Testis (tissue), 3 donors: ENCODE data around the gene ARL4D. TPM values are rescaled to one million over a fixed set of nuclear protein-coding genes. Genes with fewer than 3 reads are reported as not detected.
"Not testable (repeated sequence)": the region's sequence is repeated elsewhere in the genome, so short reads cannot be mapped to it uniquely, and the experiment has no call there.

Experiments used
- DNase-seq: peaks from one replicate; pipeline ENCODE4 v3.0.0-alpha.2; 2019
- H3K27ac ChIP-seq, 2 donors: fragments of 200-600 bp; sonication (generic); one replicate each; pipeline ENCODE4 v1.5.1; 2019
- H3K27me3 ChIP-seq: fragments of 200-600 bp; sonication (generic); one replicate; pipeline ENCODE4 v1.5.1; 2019
- H3K36me3 ChIP-seq: fragments of 200-600 bp; sonication (generic); one replicate; pipeline ENCODE4 v1.5.1; 2017; ENCODE audit warnings: low read depth; ENCODE audit errors: missing control alignments
- H3K4me1 ChIP-seq: fragments of 200-600 bp; sonication (generic); one replicate; pipeline ENCODE4 v1.5.1; 2019
- H3K4me3 ChIP-seq, 2 donors: fragments of 200-600 bp; sonication (generic); one replicate each; pipeline ENCODE4 v1.5.1; 2017 to 2019
- H3K9me3 ChIP-seq: fragments of 200-600 bp; sonication (generic); one replicate; pipeline ENCODE4 v1.5.1; 2017
- CTCF ChIP-seq, 3 experiments: fragments of 450-650 bp in 2 of 3; fragments of 200-600 bp in 1 of 3; sonication (generic) in 1 of 3; IDR thresholded peaks; one replicate each; pipeline ENCODE4 v1.5.1; 2016 to 2019; ENCODE audit warnings: antibody characterized with exemption in 3 of 3, mild to moderate bottlenecking in 2 of 3, moderate library complexity in 1 of 3
- POLR2A ChIP-seq: fragments of 450-650 bp; IDR thresholded peaks from one replicate; pipeline ENCODE4 v1.6.1; 2017; ENCODE audit warnings: antibody characterized with exemption, mild to moderate bottlenecking, moderate library complexity
- WGBS, 2 donors: methylation state at CpG; one replicate each; pipeline ENCODE4 v1.1.5; 2018; 5-methylcytosine and 5-hydroxymethylcytosine counted together
- intact Hi-C: fragments of 100-400 bp; cut with DNase I; formaldehyde crosslinking; loops from one replicate; pipeline ENCODE4 v1.15.1; 2023; ENCODE audit warnings: low total_unique reads
- polyA plus RNA-seq: library from polyadenylated mRNA; stranded (reverse); fragments of 350-450 nt; fragmentation: Illumina TruSeq; extraction: RNeasy Lipid Tissue Mini Kit (QIAGEN cat#74804); gene quantifications from one replicate; pipeline ENCODE4 v1.2.3, GENCODE V29; 2014; ENCODE audit warnings: low read depth, low replicate concordance; ENCODE audit not compliant: insufficient read depth
- total RNA-seq, 2 donors: library from RNA; depleted of rRNA; stranded (reverse); fragments of >200 nt; gene quantifications; one replicate each; pipeline ENCODE4 v1.2.3, GENCODE V29; 2016

Gene ARL4D
- total and polyA plus RNA-seq, 3 donors from 2014 or later: 26.5 to 48.2 (median 45.6) TPM

GRCh38 chr17:43373356-43373755 is 25.4 kb upstream of the ARL4D start:
- DNase-seq: no peak
- no peak for TF ChIP-seq CTCF (IDR thresholded peaks at IDR 0.05)
- TF ChIP-seq POLR2A: no peak
- intact Hi-C loops: no loop called here
- H3K27me3 ChIP-seq: no peaks in the 10 kb centered on the region
- peak overlapping the region; percentile 71 to 83 for H3K27ac ChIP-seq
- H3K36me3 ChIP-seq: no peaks in the 10 kb centered on the region
- H3K4me3 ChIP-seq: no peak overlapping the region
- 63 to 86% methylated on average over 4 of the region's 4 CpGs for WGBS, 2 donors
- no peaks in the 10 kb centered on the region for H3K9me3 ChIP-seq
- peaks cover 23% of the 10 kb centered on the region for H3K4me1 ChIP-seq

- intact Hi-C loops, H3K27ac ChIP-seq, H3K9me3 ChIP-seq, H3K4me3 ChIP-seq, H3K27me3 ChIP-seq, DNase-seq, H3K36me3 ChIP-seq: not testable (repeated sequence)
- WGBS, 2 donors: 94 to 96% methylated on average over 4 of the region's 4 CpGs
- H3K4me1 ChIP-seq: peaks cover 15% of the 10 kb centered on the region
These were observed 22.9 kb upstream of the ARL4D start for GRCh38 chr17:43375915-43376314.

GRCh38 chr17:43377056-43377810 is 21.6 kb upstream of the ARL4D start:
- TF ChIP-seq POLR2A (no peak), CTCF (IDR thresholded peaks at IDR 0.05) (no peak)
- intact Hi-C loops: no loop called here
- WGBS, 2 donors: 80 to 89% methylated on average over 12 of the region's 12 CpGs

GRCh38 chr17:43378766-43379165 is 20.0 kb upstream of the ARL4D start:
- Histone ChIP-seq H3K36me3 (no peaks in the 10 kb centered on the region), H3K4me3 (peak overlapping the region; percentile 24 to 25), H3K27ac (no peak overlapping the region), H3K4me1 (no peaks in the 10 kb centered on the region), H3K9me3 (no peaks in the 10 kb centered on the region), H3K27me3 (no peaks in the 10 kb centered on the region)
- 73 to 77% methylated on average over 26 of the region's 26 CpGs for WGBS, 2 donors
- no peak for DNase-seq
- TF ChIP-seq POLR2A: no peak
- no peak for TF ChIP-seq CTCF (IDR thresholded peaks at IDR 0.05)
- intact Hi-C loops: no loop called here

More at GRCh38 chr17:43377056-43377810, 21.6 kb upstream of the ARL4D start:
- no peak overlapping the region for H3K27ac ChIP-seq
- DNase-seq: no peak
- no peaks in the 10 kb centered on the region for H3K36me3 ChIP-seq
- peaks cover 10% of the 10 kb centered on the region for H3K4me1 ChIP-seq
- H3K9me3 ChIP-seq: no peaks in the 10 kb centered on the region
- no peak overlapping the region for H3K4me3 ChIP-seq
- H3K27me3 ChIP-seq: no peaks in the 10 kb centered on the region

- WGBS, 2 donors: 90 to 95% methylated on average over 5 of the region's 5 CpGs
- Histone ChIP-seq H3K4me1 (no peaks in the 10 kb centered on the region), H3K4me3 (no peak overlapping the region), H3K27ac (no peak overlapping the region), H3K36me3 (no peaks in the 10 kb centered on the region), H3K27me3 (no peaks in the 10 kb centered on the region), H3K9me3 (no peaks in the 10 kb centered on the region)
- intact Hi-C loops: no loop called here
- no peak for TF ChIP-seq CTCF (IDR thresholded peaks at IDR 0.05)
- no peak for TF ChIP-seq POLR2A
- DNase-seq: no peak
These were observed 18.5 kb upstream of the ARL4D start for GRCh38 chr17:43380307-43380706.
